HCT116 (cell line): ENCODE measurements around the gene PROX1. TPM values are rescaled to one million over a fixed set of nuclear protein-coding genes. Genes with fewer than 3 reads are reported as not detected.

Experiments
- ATAC-seq: fragments of 200-7000 bp; cut with Tn5 transposase; 2 replicates; pipeline ENCODE4 v1.9.1; 2020; ENCODE audit warnings: mild to moderate bottlenecking, moderate library complexity
- BruUV-seq: library from RNA; stranded (reverse); fragments of 400-500 nt; replicated peaks from 2 replicates; lab custom pipeline; 2021; lab: Mats Ljungman, UMichigan
- CTCF ChIA-PET: fragments of 300-600 bp; sonication (Branson Sonifier 250); formaldehyde crosslinking; loops from one replicate; lab custom pipeline; 2021; ENCODE audit warnings: antibody characterized with exemption; lab: Charles Lee
- POLR2A ChIA-PET: fragments of 300-600, 350-600 bp; sonication (Branson Sonifier 250); formaldehyde crosslinking; loops from one replicate; lab custom pipeline; 2021; ENCODE audit warnings: antibody characterized with exemption; lab: Charles Lee
- RAD21 ChIA-PET, 2 experiments: fragments of 300-600 bp; sonication (Branson Sonifier 250); formaldehyde crosslinking; loops; one replicate each; lab custom pipeline; 2023; ENCODE audit warnings: low total read pairs in 2 of 2; ENCODE audit not compliant: uncharacterized antibody in 2 of 2, unreplicated experiment in 2 of 2, low non-redundant PET in 1 of 2; lab: Charles Lee
- DNase-seq: peaks from one replicate; pipeline ENCODE4 v3.0.0-alpha.2; 2010; ENCODE audit warnings: low read depth, low spot score
- H2AFZ ChIP-seq: fragments of 200-600 bp; shearing (Covaris generic), sonication (generic); 2 replicates; pipeline ENCODE4 v1.6.1; 2017; ENCODE audit warnings: low read depth, mixed run types, mixed read lengths, antibody characterized with exemption, low read length; ENCODE audit not compliant: poor library complexity, severe bottlenecking
- H3K27ac ChIP-seq: 2 replicates; pipeline ENCODE4 v1.5.1; 2012; ENCODE audit warnings: low read depth, low read length
- H3K27me3 ChIP-seq: fragments of 200-600 bp; sonication (generic); 2 replicates; pipeline ENCODE4 v1.6.1; 2016; ENCODE audit warnings: mixed run types, low read length, mixed read lengths; ENCODE audit not compliant: insufficient read depth
- H3K36me3 ChIP-seq, 2 experiments: fragments of 200-500 bp in 1 of 2; fragments of 200-600 bp in 1 of 2; sonication (Bioruptor generic) in 1 of 2; sonication (generic) in 1 of 2; 2 replicates each; pipeline versions ENCODE4 v1.5.1 to v1.6.1; 2014 to 2016; ENCODE audit warnings: low read length in 2 of 2, inconsistent platforms in 1 of 2, mixed read lengths in 1 of 2, mixed run types in 1 of 2; ENCODE audit not compliant: insufficient read depth in 2 of 2, control insufficient read depth in 1 of 2
- H3K4me1 ChIP-seq, 2 experiments: fragments of 200-600 bp in 1 of 2; sonication (generic) in 1 of 2; 2 replicates each; pipeline versions ENCODE4 v1.5.1 to v1.6.1; 2012 to 2017; ENCODE audit warnings: low read length in 2 of 2, inconsistent platforms in 1 of 2, mild to moderate bottlenecking in 1 of 2, mixed read lengths in 1 of 2, mixed run types in 1 of 2, moderate library complexity in 1 of 2; ENCODE audit not compliant: insufficient read depth in 2 of 2, control insufficient read depth in 1 of 2
- H3K4me2 ChIP-seq: fragments of 200-600 bp; sonication (generic); 2 replicates; pipeline ENCODE4 v1.6.1; 2017; ENCODE audit warnings: mixed run types, low read length, mixed read lengths
- H3K4me3 ChIP-seq, 2 experiments: fragments of 200-600 bp in 1 of 2; sonication (generic) in 1 of 2; replicated peaks in 1 of 2; 2 replicates each; pipeline ENCODE4 v1.5.1; 2011 to 2016; ENCODE audit warnings: low read length in 2 of 2, control low read depth in 1 of 2, low read depth in 1 of 2, mild to moderate bottlenecking in 1 of 2, mixed read lengths in 1 of 2, mixed run types in 1 of 2
- H3K79me2 ChIP-seq: fragments of 200-600 bp; sonication (generic); 2 replicates; pipeline ENCODE4 v1.6.1; 2017; ENCODE audit warnings: mild to moderate bottlenecking, mixed run types, low read length, moderate library complexity, mixed read lengths; ENCODE audit not compliant: insufficient read depth
- H3K9ac ChIP-seq: fragments of 200-600 bp; sonication (generic); 2 replicates; pipeline ENCODE4 v1.6.1; 2016; ENCODE audit warnings: low read length, mixed read lengths
- H3K9me2 ChIP-seq: fragments of 200-600 bp; sonication (generic), shearing (Covaris generic); 2 replicates; pipeline ENCODE4 v1.6.1; 2017; ENCODE audit warnings: mixed run types, mild to moderate bottlenecking, moderate library complexity; ENCODE audit not compliant: insufficient read depth
- H3K9me3 ChIP-seq, 2 experiments: fragments of 200-500 bp in 1 of 2; fragments of 200-600 bp in 1 of 2; sonication (Bioruptor generic) in 1 of 2; sonication (generic) in 1 of 2; 2 replicates each; pipeline ENCODE4 v1.6.1; 2014 to 2017; ENCODE audit warnings: low read length in 2 of 2, mixed read lengths in 2 of 2, inconsistent platforms in 1 of 2, low read depth in 1 of 2, mild to moderate bottlenecking in 1 of 2, mixed run types in 1 of 2, moderate library complexity in 1 of 2; ENCODE audit not compliant: control insufficient read depth in 1 of 2, insufficient read depth in 1 of 2
- H4K20me1 ChIP-seq: fragments of 200-600 bp; sonication (generic), shearing (Covaris generic); 2 replicates; pipeline ENCODE4 v1.6.1; 2017; ENCODE audit warnings: mixed run types, mild to moderate bottlenecking, moderate library complexity; ENCODE audit not compliant: insufficient read depth
- EGR1 ChIP-seq: IDR thresholded peaks from 2 replicates; pipeline ENCODE4 v1.6.1; 2012; ENCODE audit warnings: low read depth
- EZH2 ChIP-seq: fragments of 200-600 bp; sonication (generic); IDR thresholded peaks from 2 replicates; pipeline ENCODE4 v1.6.1; 2017; ENCODE audit warnings: antibody characterized with exemption, mixed run types
- EZH2phosphoT487 ChIP-seq: fragments of 200-600 bp; IDR thresholded peaks from 2 replicates; pipeline ENCODE4 v1.6.1; 2018; ENCODE audit warnings: antibody characterized with exemption, borderline replicate concordance
- FOSL1 ChIP-seq: IDR thresholded peaks from 2 replicates; pipeline ENCODE4 v1.6.1; 2012; ENCODE audit warnings: low read depth
- JUND ChIP-seq: IDR thresholded peaks from 2 replicates; pipeline ENCODE4 v1.6.1; 2012
- POLR2A ChIP-seq: IDR thresholded peaks from 2 replicates; pipeline ENCODE4 v1.7.0; 2011; ENCODE audit warnings: borderline replicate concordance; ENCODE audit not compliant: insufficient read depth, insufficient read length; ENCODE audit errors: extremely low read depth
- POLR2AphosphoS5 ChIP-seq: IDR thresholded peaks from 2 replicates; pipeline ENCODE4 v1.6.1; 2011; ENCODE audit warnings: mild to moderate bottlenecking, low read depth, low read length, moderate library complexity
- RAD21 ChIP-seq: IDR thresholded peaks from 2 replicates; pipeline ENCODE4 v1.6.1; 2012; ENCODE audit warnings: low read depth, mild to moderate bottlenecking
- SIN3A ChIP-seq: IDR thresholded peaks from 2 replicates; pipeline ENCODE4 v1.6.1; 2012; ENCODE audit warnings: low read depth
- SP1 ChIP-seq: IDR thresholded peaks from 2 replicates; pipeline ENCODE4 v1.6.1; 2012; ENCODE audit warnings: low read depth
- SRF ChIP-seq: IDR thresholded peaks from 2 replicates; pipeline ENCODE4 v1.6.1; 2012; ENCODE audit warnings: low read depth
- ZFX ChIP-seq: fragments of 450-650 bp; IDR thresholded peaks from 2 replicates; pipeline ENCODE4 v1.6.1; 2017
- ZNF274 ChIP-seq: fragments of 200-500 bp; sonication (Bioruptor generic); IDR thresholded peaks from 2 replicates; pipeline ENCODE4 v1.6.1; 2014; ENCODE audit warnings: mild to moderate bottlenecking, low read depth, low read length, inconsistent platforms
- intact Hi-C: fragments of 100-400 bp; cut with micrococcal nuclease; formaldehyde crosslinking; loops from 2 replicates; pipeline ENCODE4 v1.10.0; 2022
- total RNA-seq: library from RNA; stranded (reverse); gene quantifications from one replicate; pipeline ENCODE4 v1.2.1, GENCODE V29; 2021; ENCODE audit not compliant: unreplicated experiment
- TF ChIP-seq, protein P1 (sequence below): IDR thresholded peaks from 2 replicates; pipeline ENCODE4 v1.6.1; 2012
- TF ChIP-seq, protein P2 (sequence below): IDR thresholded peaks from 2 replicates; pipeline ENCODE4 v1.6.1; 2012; ENCODE audit warnings: low read depth
- TF ChIP-seq, protein P3 (sequence below), 3 experiments: fragments of 200-600 bp in 1 of 3; sonication (generic) in 1 of 3; IDR thresholded peaks in 2 of 3; conservative IDR thresholded peaks in 1 of 3; 2 replicates each; pipeline ENCODE4 v1.5.1; 2012 to 2017; ENCODE audit warnings: low read depth in 2 of 3, low read length in 2 of 3, antibody characterized with exemption in 1 of 3, borderline replicate concordance in 1 of 3, control low read depth in 1 of 3, mild to moderate bottlenecking in 1 of 3, mixed read lengths in 1 of 3, mixed run types in 1 of 3, moderate library complexity in 1 of 3; ENCODE audit not compliant: insufficient read depth in 1 of 3

Gene PROX1
- total RNA-seq, 1 experiment from 2014 or later = 0.22 TPM

DNA sequence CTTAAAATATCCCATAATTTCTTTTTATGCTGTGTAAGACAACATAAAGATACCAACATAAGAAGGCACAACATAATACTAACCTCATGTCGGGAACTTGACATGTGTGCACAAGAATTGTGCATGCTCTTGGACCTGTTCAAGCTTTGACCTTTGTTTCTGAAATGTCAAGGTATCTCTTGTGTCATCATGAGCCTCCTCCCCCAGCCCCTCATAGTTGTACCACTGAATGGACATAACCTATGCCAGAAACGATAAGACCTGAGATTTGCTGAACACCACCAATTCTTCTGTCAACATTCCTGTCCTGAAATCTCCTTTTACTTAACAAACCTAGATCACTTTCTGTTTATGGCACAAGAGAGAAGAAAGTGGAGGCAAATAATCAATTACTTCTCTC, 29.4 kb upstream of the PROX1 start:
- Histone ChIP-seq H3K9me2 (no peaks in the 10 kb centered on the region), H3K9me3 (no peaks in the 10 kb centered on the region), H2AFZ (no peak overlapping the region), H3K4me2 (no peak overlapping the region), H3K4me1 (no peaks in the 10 kb centered on the region), H3K4me3 (no peak overlapping the region), H4K20me1 (no peaks in the 10 kb centered on the region), H3K36me3 (no peaks in the 10 kb centered on the region), H3K79me2 (no peaks in the 10 kb centered on the region), H3K9ac (no peak overlapping the region), H3K27me3 (0 out of 2 replicates have a peak, but pooled peaks cover 11% of the 10 kb centered on the region), H3K27ac (no peak overlapping the region)
- RAD21 ChIA-PET = no interaction called here
- DNase-seq (no peak), ATAC-seq (no peak)
- TF ChIP-seq, protein P1, sequence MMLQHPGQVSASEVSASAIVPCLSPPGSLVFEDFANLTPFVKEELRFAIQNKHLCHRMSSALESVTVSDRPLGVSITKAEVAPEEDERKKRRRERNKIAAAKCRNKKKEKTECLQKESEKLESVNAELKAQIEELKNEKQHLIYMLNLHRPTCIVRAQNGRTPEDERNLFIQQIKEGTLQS = no peak
- no peak for TF ChIP-seq POLR2AphosphoS5
- TF ChIP-seq RAD21 = no peak
- no peak for TF ChIP-seq POLR2A
- TF ChIP-seq JUND = no peak
- TF ChIP-seq, protein P2, sequence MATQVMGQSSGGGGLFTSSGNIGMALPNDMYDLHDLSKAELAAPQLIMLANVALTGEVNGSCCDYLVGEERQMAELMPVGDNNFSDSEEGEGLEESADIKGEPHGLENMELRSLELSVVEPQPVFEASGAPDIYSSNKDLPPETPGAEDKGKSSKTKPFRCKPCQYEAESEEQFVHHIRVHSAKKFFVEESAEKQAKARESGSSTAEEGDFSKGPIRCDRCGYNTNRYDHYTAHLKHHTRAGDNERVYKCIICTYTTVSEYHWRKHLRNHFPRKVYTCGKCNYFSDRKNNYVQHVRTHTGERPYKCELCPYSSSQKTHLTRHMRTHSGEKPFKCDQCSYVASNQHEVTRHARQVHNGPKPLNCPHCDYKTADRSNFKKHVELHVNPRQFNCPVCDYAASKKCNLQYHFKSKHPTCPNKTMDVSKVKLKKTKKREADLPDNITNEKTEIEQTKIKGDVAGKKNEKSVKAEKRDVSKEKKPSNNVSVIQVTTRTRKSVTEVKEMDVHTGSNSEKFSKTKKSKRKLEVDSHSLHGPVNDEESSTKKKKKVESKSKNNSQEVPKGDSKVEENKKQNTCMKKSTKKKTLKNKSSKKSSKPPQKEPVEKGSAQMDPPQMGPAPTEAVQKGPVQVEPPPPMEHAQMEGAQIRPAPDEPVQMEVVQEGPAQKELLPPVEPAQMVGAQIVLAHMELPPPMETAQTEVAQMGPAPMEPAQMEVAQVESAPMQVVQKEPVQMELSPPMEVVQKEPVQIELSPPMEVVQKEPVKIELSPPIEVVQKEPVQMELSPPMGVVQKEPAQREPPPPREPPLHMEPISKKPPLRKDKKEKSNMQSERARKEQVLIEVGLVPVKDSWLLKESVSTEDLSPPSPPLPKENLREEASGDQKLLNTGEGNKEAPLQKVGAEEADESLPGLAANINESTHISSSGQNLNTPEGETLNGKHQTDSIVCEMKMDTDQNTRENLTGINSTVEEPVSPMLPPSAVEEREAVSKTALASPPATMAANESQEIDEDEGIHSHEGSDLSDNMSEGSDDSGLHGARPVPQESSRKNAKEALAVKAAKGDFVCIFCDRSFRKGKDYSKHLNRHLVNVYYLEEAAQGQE = no peak
- no peak for TF ChIP-seq EZH2phosphoT487
- no peak for TF ChIP-seq EGR1
- no peak for TF ChIP-seq ZNF274
- TF ChIP-seq EZH2 = no peak
- TF ChIP-seq SRF = no peak
- TF ChIP-seq, protein P3, sequence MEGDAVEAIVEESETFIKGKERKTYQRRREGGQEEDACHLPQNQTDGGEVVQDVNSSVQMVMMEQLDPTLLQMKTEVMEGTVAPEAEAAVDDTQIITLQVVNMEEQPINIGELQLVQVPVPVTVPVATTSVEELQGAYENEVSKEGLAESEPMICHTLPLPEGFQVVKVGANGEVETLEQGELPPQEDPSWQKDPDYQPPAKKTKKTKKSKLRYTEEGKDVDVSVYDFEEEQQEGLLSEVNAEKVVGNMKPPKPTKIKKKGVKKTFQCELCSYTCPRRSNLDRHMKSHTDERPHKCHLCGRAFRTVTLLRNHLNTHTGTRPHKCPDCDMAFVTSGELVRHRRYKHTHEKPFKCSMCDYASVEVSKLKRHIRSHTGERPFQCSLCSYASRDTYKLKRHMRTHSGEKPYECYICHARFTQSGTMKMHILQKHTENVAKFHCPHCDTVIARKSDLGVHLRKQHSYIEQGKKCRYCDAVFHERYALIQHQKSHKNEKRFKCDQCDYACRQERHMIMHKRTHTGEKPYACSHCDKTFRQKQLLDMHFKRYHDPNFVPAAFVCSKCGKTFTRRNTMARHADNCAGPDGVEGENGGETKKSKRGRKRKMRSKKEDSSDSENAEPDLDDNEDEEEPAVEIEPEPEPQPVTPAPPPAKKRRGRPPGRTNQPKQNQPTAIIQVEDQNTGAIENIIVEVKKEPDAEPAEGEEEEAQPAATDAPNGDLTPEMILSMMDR (IDR thresholded peaks at IDR 0.05 in 2 of 3, conservative IDR thresholded peaks at IDR 0.05 in 1 of 3; ENCODE audit: borderline replicate concordance in 1 of 3, insufficient read depth in 1 of 3, low read depth in 2 of 3, low read length in 2 of 3) = no peak
- TF ChIP-seq FOSL1 = no peak
- no peak for TF ChIP-seq SP1
- TF ChIP-seq ZFX = no peak
- no peak for TF ChIP-seq SIN3A
- CTCF ChIA-PET = no interaction called here
- intact Hi-C loops = no loop called here
- POLR2A ChIA-PET = no interaction called here
- no TSS peak for BruUV-seq
